ENCODE data around the gene INTS1. TPM values are rescaled to one million over a fixed set of nuclear protein-coding genes. Genes with fewer than 3 reads are reported as not detected.

INTS1 gene
- total RNA-seq, 1 experiment from 2014 or later, result 71.8 TPM

- H3K27me3 ChIP-seq (ENCODE audit: control insufficient read depth, insufficient read depth, low read length), result no peaks in the 10 kb centered on the region
- peaks cover 20% of the 10 kb centered on the region for H3K36me3 ChIP-seq (replicated peaks; ENCODE audit: control insufficient read depth, insufficient read depth, low read length)
- no peak overlapping the region for H3K4me3 ChIP-seq (ENCODE audit: insufficient read depth, low read depth, low read length)
Observed at GRCh38 chr7:1485156-1485555, 19.0 kb downstream of the INTS1 start.

GRCh38 chr7:1484569-1484968 is 19.6 kb downstream of the INTS1 start:
- H3K27me3 ChIP-seq (ENCODE audit: control insufficient read depth, insufficient read depth, low read length), result no peaks in the 10 kb centered on the region
- H3K4me3 ChIP-seq (ENCODE audit: insufficient read depth, low read depth, low read length), result no peak overlapping the region

More at GRCh38 chr7:1485156-1485555, 19.0 kb downstream of the INTS1 start:
- peak; percentile 69 for DNase-seq

GRCh38 chr7:1483536-1484505 is 20.4 kb downstream of the INTS1 start:
- peaks cover 20% of the 10 kb centered on the region for H3K36me3 ChIP-seq (replicated peaks; ENCODE audit: control insufficient read depth, insufficient read depth, low read length)
- no peaks in the 10 kb centered on the region for H3K27me3 ChIP-seq (ENCODE audit: control insufficient read depth, insufficient read depth, low read length)
- no peak overlapping the region for H3K4me3 ChIP-seq (ENCODE audit: insufficient read depth, low read depth, low read length)
- peak; percentile 70 for DNase-seq

More at GRCh38 chr7:1484569-1484968, 19.6 kb downstream of the INTS1 start:
- peaks cover 21% of the 10 kb centered on the region for H3K36me3 ChIP-seq (replicated peaks; ENCODE audit: control insufficient read depth, insufficient read depth, low read length)
- peak; percentile 64 for DNase-seq

GRCh38 chr7:1483079-1483478 is 21.1 kb downstream of the INTS1 start:
- Histone ChIP-seq H3K4me3 (ENCODE audit: insufficient read depth, low read depth, low read length) (no peak overlapping the region), H3K27me3 (ENCODE audit: control insufficient read depth, insufficient read depth, low read length) (no peaks in the 10 kb centered on the region), H3K36me3 (replicated peaks; ENCODE audit: control insufficient read depth, insufficient read depth, low read length) (peaks cover 20% of the 10 kb centered on the region)
- no peak for DNase-seq

GRCh38 chr7:1481300-1481699 is 22.9 kb downstream of the INTS1 start:
- no peak overlapping the region for H3K4me3 ChIP-seq (ENCODE audit: insufficient read depth, low read depth, low read length)
- DNase-seq, result no peak
- peaks cover 22% of the 10 kb centered on the region for H3K36me3 ChIP-seq (replicated peaks; ENCODE audit: control insufficient read depth, insufficient read depth, low read length)
- H3K27me3 ChIP-seq (ENCODE audit: control insufficient read depth, insufficient read depth, low read length), result no peaks in the 10 kb centered on the region

GRCh38 chr7:1480670-1481069 is 23.5 kb downstream of the INTS1 start:
- peaks cover 20% of the 10 kb centered on the region for H3K36me3 ChIP-seq (replicated peaks; ENCODE audit: control insufficient read depth, insufficient read depth, low read length)
- no peaks in the 10 kb centered on the region for H3K27me3 ChIP-seq (ENCODE audit: control insufficient read depth, insufficient read depth, low read length)
- no peak overlapping the region for H3K4me3 ChIP-seq (ENCODE audit: insufficient read depth, low read depth, low read length)
- DNase-seq, result peak; percentile 82

- Histone ChIP-seq H3K36me3 (replicated peaks; ENCODE audit: control insufficient read depth, insufficient read depth, low read length) (peaks cover 18% of the 10 kb centered on the region), H3K4me3 (ENCODE audit: insufficient read depth, low read depth, low read length) (no peak overlapping the region), H3K27me3 (ENCODE audit: control insufficient read depth, insufficient read depth, low read length) (no peaks in the 10 kb centered on the region)
- peak; percentile 59 for DNase-seq
Observed at GRCh38 chr7:1479287-1479686, 24.9 kb downstream of the INTS1 start.

- H3K27me3 ChIP-seq (ENCODE audit: control insufficient read depth, insufficient read depth, low read length), result no peaks in the 10 kb centered on the region
- no peak overlapping the region for H3K4me3 ChIP-seq (ENCODE audit: insufficient read depth, low read depth, low read length)
- peak; percentile 65 for DNase-seq
- peaks cover 18% of the 10 kb centered on the region for H3K36me3 ChIP-seq (replicated peaks; ENCODE audit: control insufficient read depth, insufficient read depth, low read length)
Observed at GRCh38 chr7:1478480-1478879, 25.7 kb downstream of the INTS1 start.

- peak; percentile 68 for DNase-seq
- Histone ChIP-seq H3K36me3 (replicated peaks; ENCODE audit: control insufficient read depth, insufficient read depth, low read length) (peaks cover 19% of the 10 kb centered on the region), H3K4me3 (ENCODE audit: insufficient read depth, low read depth, low read length) (no peak overlapping the region), H3K27me3 (ENCODE audit: control insufficient read depth, insufficient read depth, low read length) (no peaks in the 10 kb centered on the region)
Observed at GRCh38 chr7:1476859-1477258, 27.3 kb downstream of the INTS1 start.

GRCh38 chr7:1475991-1476390 is 28.2 kb downstream of the INTS1 start:
- H3K4me3 ChIP-seq (ENCODE audit: insufficient read depth, low read depth, low read length), result no peak overlapping the region
- peak; percentile 64 for DNase-seq
- H3K27me3 ChIP-seq (ENCODE audit: control insufficient read depth, insufficient read depth, low read length), result no peaks in the 10 kb centered on the region
- H3K36me3 ChIP-seq (replicated peaks; ENCODE audit: control insufficient read depth, insufficient read depth, low read length), result peaks cover 19% of the 10 kb centered on the region

- Histone ChIP-seq H3K36me3 (replicated peaks; ENCODE audit: control insufficient read depth, insufficient read depth, low read length) (peaks cover 18% of the 10 kb centered on the region), H3K4me3 (ENCODE audit: insufficient read depth, low read depth, low read length) (no peak overlapping the region), H3K27me3 (ENCODE audit: control insufficient read depth, insufficient read depth, low read length) (no peaks in the 10 kb centered on the region)
- DNase-seq, result peak; percentile 64
Observed at GRCh38 chr7:1475393-1475792, 28.8 kb downstream of the INTS1 start.

GRCh38 chr7:1474736-1475135 is 29.5 kb downstream of the INTS1 start:
- Histone ChIP-seq H3K36me3 (replicated peaks; ENCODE audit: control insufficient read depth, insufficient read depth, low read length) (peaks cover 18% of the 10 kb centered on the region), H3K27me3 (ENCODE audit: control insufficient read depth, insufficient read depth, low read length) (no peaks in the 10 kb centered on the region), H3K4me3 (ENCODE audit: insufficient read depth, low read depth, low read length) (no peak overlapping the region)
- peak; percentile 67 for DNase-seq

- DNase-seq, result peak; percentile 99
- H3K27me3 ChIP-seq (ENCODE audit: control insufficient read depth, insufficient read depth, low read length), result no peaks in the 10 kb centered on the region
- no peak overlapping the region for H3K4me3 ChIP-seq (ENCODE audit: insufficient read depth, low read depth, low read length)
- peaks cover 15% of the 10 kb centered on the region for H3K36me3 ChIP-seq (replicated peaks; ENCODE audit: control insufficient read depth, insufficient read depth, low read length)
Observed at GRCh38 chr7:1473864-1474512, 30.2 kb downstream of the INTS1 start.

GRCh38 chr7:1470901-1471300 is 33.3 kb downstream of the INTS1 start:
- Histone ChIP-seq H3K27me3 (ENCODE audit: control insufficient read depth, insufficient read depth, low read length) (no peaks in the 10 kb centered on the region), H3K4me3 (ENCODE audit: insufficient read depth, low read depth, low read length) (no peak overlapping the region), H3K36me3 (replicated peaks; ENCODE audit: control insufficient read depth, insufficient read depth, low read length) (peaks cover 11% of the 10 kb centered on the region)
- DNase-seq, result no peak

Measured in H7 (cell line).